Measurements from ENCODE around the gene TNFSF4. TPM values are rescaled to one million over a fixed set of nuclear protein-coding genes. Genes with fewer than 3 reads are reported as not detected.

TNFSF4 gene
- total and polyA plus RNA-seq, 2 of the 13 experiments (the other 11 are each of a cell fraction or from before 2014, with no cell fraction given): 2.4 to 7.9 TPM

DNA sequence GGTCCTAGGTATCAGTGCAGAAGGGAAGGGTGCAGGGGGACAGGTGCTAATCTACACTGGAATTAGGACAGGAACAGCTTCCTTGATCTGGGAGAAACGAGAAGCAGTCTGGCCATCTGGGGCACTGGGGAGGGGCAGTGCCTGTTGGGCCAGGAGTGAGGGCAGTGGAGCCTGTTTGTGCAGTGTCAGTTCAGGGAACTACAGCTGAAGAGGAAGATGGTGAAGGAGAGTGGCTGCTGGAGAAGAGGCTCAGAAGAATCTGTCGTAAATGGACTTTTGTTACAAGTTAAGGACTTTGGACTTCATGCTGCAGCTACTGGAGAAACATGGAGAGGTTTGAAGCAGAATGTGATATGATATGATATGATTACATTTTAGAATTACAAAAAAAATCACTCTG is 3.2 kb upstream of the TNFSF4 start (continued):
- TF ChIP-seq, protein P1, sequence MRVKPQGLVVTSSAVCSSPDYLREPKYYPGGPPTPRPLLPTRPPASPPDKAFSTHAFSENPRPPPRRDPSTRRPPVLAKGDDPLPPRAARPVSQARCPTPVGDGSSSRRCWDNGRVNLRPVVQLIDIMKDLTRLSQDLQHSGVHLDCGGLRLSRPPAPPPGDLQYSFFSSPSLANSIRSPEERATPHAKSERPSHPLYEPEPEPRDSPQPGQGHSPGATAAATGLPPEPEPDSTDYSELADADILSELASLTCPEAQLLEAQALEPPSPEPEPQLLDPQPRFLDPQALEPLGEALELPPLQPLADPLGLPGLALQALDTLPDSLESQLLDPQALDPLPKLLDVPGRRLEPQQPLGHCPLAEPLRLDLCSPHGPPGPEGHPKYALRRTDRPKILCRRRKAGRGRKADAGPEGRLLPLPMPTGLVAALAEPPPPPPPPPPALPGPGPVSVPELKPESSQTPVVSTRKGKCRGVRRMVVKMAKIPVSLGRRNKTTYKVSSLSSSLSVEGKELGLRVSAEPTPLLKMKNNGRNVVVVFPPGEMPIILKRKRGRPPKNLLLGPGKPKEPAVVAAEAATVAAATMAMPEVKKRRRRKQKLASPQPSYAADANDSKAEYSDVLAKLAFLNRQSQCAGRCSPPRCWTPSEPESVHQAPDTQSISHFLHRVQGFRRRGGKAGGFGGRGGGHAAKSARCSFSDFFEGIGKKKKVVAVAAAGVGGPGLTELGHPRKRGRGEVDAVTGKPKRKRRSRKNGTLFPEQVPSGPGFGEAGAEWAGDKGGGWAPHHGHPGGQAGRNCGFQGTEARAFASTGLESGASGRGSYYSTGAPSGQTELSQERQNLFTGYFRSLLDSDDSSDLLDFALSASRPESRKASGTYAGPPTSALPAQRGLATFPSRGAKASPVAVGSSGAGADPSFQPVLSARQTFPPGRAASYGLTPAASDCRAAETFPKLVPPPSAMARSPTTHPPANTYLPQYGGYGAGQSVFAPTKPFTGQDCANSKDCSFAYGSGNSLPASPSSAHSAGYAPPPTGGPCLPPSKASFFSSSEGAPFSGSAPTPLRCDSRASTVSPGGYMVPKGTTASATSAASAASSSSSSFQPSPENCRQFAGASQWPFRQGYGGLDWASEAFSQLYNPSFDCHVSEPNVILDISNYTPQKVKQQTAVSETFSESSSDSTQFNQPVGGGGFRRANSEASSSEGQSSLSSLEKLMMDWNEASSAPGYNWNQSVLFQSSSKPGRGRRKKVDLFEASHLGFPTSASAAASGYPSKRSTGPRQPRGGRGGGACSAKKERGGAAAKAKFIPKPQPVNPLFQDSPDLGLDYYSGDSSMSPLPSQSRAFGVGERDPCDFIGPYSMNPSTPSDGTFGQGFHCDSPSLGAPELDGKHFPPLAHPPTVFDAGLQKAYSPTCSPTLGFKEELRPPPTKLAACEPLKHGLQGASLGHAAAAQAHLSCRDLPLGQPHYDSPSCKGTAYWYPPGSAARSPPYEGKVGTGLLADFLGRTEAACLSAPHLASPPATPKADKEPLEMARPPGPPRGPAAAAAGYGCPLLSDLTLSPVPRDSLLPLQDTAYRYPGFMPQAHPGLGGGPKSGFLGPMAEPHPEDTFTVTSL (CRISPR knock-in tag; IDR thresholded peaks at IDR 0.05; ENCODE audit: borderline replicate concordance): no peak
- TF ChIP-seq ISX (CRISPR knock-in tag; conservative IDR thresholded peaks at IDR 0.05) (no peak), CENPT (CRISPR knock-in tag; IDR thresholded peaks at IDR 0.05; ENCODE audit: low read depth) (no peak), ZNF547 (CRISPR knock-in tag; IDR thresholded peaks at IDR 0.05) (0 out of 2 replicates have a peak, but pooled peaks have one; percentile 30), ZNF850 (CRISPR knock-in tag; conservative IDR thresholded peaks at IDR 0.05) (no peak), KAT8 (CRISPR knock-in tag; IDR thresholded peaks at IDR 0.05) (no peak), ZNF331 (CRISPR knock-in tag; IDR thresholded peaks at IDR 0.05) (0 out of 2 replicates have a peak, but pooled peaks have one; percentile 23), CEBPB (IDR thresholded peaks at IDR 0.05; ENCODE audit: borderline replicate concordance, low read depth, low read length) (no peak), EED (CRISPR knock-in tag; IDR thresholded peaks at IDR 0.05) (no peak), MEF2D (CRISPR knock-in tag; IDR thresholded peaks at IDR 0.05) (0 out of 2 replicates have a peak, but pooled peaks have one; percentile 30)
- TF ChIP-seq, protein P2, sequence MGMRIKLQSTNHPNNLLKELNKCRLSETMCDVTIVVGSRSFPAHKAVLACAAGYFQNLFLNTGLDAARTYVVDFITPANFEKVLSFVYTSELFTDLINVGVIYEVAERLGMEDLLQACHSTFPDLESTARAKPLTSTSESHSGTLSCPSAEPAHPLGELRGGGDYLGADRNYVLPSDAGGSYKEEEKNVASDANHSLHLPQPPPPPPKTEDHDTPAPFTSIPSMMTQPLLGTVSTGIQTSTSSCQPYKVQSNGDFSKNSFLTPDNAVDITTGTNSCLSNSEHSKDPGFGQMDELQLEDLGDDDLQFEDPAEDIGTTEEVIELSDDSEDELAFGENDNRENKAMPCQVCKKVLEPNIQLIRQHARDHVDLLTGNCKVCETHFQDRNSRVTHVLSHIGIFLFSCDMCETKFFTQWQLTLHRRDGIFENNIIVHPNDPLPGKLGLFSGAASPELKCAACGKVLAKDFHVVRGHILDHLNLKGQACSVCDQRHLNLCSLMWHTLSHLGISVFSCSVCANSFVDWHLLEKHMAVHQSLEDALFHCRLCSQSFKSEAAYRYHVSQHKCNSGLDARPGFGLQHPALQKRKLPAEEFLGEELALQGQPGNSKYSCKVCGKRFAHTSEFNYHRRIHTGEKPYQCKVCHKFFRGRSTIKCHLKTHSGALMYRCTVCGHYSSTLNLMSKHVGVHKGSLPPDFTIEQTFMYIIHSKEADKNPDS (CRISPR knock-in tag; IDR thresholded peaks at IDR 0.05): no peak
- TF ChIP-seq, protein P3, sequence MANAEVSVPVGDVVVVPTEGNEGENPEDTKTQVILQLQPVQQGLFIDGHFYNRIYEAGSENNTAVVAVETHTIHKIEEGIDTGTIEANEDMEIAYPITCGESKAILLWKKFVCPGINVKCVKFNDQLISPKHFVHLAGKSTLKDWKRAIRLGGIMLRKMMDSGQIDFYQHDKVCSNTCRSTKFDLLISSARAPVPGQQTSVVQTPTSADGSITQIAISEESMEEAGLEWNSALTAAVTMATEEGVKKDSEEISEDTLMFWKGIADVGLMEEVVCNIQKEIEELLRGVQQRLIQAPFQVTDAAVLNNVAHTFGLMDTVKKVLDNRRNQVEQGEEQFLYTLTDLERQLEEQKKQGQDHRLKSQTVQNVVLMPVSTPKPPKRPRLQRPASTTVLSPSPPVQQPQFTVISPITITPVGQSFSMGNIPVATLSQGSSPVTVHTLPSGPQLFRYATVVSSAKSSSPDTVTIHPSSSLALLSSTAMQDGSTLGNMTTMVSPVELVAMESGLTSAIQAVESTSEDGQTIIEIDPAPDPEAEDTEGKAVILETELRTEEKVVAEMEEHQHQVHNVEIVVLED (CRISPR knock-in tag; IDR thresholded peaks at IDR 0.05; ENCODE audit: borderline replicate concordance): 0 out of 2 replicates have a peak, but pooled peaks have one; percentile 6
- TF ChIP-seq, protein P4, sequence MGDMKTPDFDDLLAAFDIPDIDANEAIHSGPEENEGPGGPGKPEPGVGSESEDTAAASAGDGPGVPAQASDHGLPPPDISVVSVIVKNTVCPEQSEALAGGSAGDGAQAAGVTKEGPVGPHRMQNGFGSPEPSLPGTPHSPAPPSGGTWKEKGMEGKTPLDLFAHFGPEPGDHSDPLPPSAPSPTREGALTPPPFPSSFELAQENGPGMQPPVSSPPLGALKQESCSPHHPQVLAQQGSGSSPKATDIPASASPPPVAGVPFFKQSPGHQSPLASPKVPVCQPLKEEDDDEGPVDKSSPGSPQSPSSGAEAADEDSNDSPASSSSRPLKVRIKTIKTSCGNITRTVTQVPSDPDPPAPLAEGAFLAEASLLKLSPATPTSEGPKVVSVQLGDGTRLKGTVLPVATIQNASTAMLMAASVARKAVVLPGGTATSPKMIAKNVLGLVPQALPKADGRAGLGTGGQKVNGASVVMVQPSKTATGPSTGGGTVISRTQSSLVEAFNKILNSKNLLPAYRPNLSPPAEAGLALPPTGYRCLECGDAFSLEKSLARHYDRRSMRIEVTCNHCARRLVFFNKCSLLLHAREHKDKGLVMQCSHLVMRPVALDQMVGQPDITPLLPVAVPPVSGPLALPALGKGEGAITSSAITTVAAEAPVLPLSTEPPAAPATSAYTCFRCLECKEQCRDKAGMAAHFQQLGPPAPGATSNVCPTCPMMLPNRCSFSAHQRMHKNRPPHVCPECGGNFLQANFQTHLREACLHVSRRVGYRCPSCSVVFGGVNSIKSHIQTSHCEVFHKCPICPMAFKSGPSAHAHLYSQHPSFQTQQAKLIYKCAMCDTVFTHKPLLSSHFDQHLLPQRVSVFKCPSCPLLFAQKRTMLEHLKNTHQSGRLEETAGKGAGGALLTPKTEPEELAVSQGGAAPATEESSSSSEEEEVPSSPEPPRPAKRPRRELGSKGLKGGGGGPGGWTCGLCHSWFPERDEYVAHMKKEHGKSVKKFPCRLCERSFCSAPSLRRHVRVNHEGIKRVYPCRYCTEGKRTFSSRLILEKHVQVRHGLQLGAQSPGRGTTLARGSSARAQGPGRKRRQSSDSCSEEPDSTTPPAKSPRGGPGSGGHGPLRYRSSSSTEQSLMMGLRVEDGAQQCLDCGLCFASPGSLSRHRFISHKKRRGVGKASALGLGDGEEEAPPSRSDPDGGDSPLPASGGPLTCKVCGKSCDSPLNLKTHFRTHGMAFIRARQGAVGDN (CRISPR knock-in tag; IDR thresholded peaks at IDR 0.05): peak; percentile 55; the same call in 1 of the 2 replicates

Measured in HepG2 (cell line).